ENCODE results near the gene DGKB.
"Not testable (repeated sequence)": the region's sequence is repeated elsewhere in the genome, so short reads cannot be mapped to it uniquely, and the experiment has no call there.

DNA sequence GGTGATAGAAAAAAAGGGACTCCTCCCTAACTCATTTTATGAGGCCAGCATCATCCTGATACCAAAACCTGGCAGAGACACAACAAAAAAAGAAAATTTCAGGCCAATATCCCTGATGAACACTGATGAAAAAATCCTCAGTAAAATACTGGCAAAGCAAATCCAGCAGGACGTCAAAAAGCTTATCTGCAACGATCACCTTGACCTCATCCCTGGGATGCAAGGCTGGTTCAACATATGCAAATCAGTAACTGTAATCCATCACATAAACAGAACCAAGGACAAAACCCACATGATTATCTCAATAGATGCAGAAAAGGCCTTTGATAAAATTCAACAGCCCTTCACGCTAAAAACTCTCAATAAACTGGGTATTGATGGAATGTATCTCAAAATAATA is 440.8 kb downstream of the DGKB start:
- TF ChIP-seq, protein P1, sequence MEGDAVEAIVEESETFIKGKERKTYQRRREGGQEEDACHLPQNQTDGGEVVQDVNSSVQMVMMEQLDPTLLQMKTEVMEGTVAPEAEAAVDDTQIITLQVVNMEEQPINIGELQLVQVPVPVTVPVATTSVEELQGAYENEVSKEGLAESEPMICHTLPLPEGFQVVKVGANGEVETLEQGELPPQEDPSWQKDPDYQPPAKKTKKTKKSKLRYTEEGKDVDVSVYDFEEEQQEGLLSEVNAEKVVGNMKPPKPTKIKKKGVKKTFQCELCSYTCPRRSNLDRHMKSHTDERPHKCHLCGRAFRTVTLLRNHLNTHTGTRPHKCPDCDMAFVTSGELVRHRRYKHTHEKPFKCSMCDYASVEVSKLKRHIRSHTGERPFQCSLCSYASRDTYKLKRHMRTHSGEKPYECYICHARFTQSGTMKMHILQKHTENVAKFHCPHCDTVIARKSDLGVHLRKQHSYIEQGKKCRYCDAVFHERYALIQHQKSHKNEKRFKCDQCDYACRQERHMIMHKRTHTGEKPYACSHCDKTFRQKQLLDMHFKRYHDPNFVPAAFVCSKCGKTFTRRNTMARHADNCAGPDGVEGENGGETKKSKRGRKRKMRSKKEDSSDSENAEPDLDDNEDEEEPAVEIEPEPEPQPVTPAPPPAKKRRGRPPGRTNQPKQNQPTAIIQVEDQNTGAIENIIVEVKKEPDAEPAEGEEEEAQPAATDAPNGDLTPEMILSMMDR (IDR thresholded peaks at IDR 0.05) = not testable (repeated sequence)
- TF ChIP-seq POLR2AphosphoS5 (IDR thresholded peaks at IDR 0.05; ENCODE audit: low read depth, low read length); SIN3A (IDR thresholded peaks at IDR 0.05; ENCODE audit: borderline replicate concordance, insufficient read depth, low read depth, low read length): not testable (repeated sequence)
- TF ChIP-seq, protein P2, sequence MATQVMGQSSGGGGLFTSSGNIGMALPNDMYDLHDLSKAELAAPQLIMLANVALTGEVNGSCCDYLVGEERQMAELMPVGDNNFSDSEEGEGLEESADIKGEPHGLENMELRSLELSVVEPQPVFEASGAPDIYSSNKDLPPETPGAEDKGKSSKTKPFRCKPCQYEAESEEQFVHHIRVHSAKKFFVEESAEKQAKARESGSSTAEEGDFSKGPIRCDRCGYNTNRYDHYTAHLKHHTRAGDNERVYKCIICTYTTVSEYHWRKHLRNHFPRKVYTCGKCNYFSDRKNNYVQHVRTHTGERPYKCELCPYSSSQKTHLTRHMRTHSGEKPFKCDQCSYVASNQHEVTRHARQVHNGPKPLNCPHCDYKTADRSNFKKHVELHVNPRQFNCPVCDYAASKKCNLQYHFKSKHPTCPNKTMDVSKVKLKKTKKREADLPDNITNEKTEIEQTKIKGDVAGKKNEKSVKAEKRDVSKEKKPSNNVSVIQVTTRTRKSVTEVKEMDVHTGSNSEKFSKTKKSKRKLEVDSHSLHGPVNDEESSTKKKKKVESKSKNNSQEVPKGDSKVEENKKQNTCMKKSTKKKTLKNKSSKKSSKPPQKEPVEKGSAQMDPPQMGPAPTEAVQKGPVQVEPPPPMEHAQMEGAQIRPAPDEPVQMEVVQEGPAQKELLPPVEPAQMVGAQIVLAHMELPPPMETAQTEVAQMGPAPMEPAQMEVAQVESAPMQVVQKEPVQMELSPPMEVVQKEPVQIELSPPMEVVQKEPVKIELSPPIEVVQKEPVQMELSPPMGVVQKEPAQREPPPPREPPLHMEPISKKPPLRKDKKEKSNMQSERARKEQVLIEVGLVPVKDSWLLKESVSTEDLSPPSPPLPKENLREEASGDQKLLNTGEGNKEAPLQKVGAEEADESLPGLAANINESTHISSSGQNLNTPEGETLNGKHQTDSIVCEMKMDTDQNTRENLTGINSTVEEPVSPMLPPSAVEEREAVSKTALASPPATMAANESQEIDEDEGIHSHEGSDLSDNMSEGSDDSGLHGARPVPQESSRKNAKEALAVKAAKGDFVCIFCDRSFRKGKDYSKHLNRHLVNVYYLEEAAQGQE (IDR thresholded peaks at IDR 0.05; ENCODE audit: insufficient read depth in 1 of 2, low read depth in 2 of 2, low read length in 1 of 2) = not testable (repeated sequence)
